GM18517 (cell line): ENCODE results near the gene UBXN11.
"Not testable (repeated sequence)": the region's sequence is repeated elsewhere in the genome, so short reads cannot be mapped to it uniquely, and the experiment has no call there.

Source experiments
- ATAC-seq: cut with Tn5 transposase; IDR thresholded peaks from one replicate; pipeline ENCODE4 v1.9.1; 2021; ENCODE audit warnings: mild to moderate bottlenecking, moderate library complexity; ENCODE audit not compliant: unreplicated experiment

The UBXN11 gene

GRCh38 chr1:26307966-26308899 lies 1.8 kb upstream of the UBXN11 start:
- ATAC-seq, result not testable (repeated sequence)

GRCh38 chr1:26307363-26307781 lies 936 bp upstream of the UBXN11 start:
- no peak for ATAC-seq

GRCh38 chr1:26305667-26306289 lies 658 bp downstream of the UBXN11 start:
- ATAC-seq, result peak; percentile 7

GRCh38 chr1:26302733-26303405 lies 3.6 kb downstream of the UBXN11 start:
- no peak for ATAC-seq

GRCh38 chr1:26300578-26301275 lies 5.7 kb downstream of the UBXN11 start:
- no peak for ATAC-seq

- no peak for ATAC-seq
These were observed 8.7 kb downstream of the UBXN11 start for GRCh38 chr1:26297791-26298124.

GRCh38 chr1:26297057-26297790 lies 9.2 kb downstream of the UBXN11 start:
- ATAC-seq, result no peak

- ATAC-seq, result no peak
These were observed 9.9 kb downstream of the UBXN11 start for GRCh38 chr1:26296340-26297056.

- ATAC-seq, result no peak
These were observed 11.0 kb downstream of the UBXN11 start for GRCh38 chr1:26295194-26296138.

GRCh38 chr1:26293911-26294463 lies 12.4 kb downstream of the UBXN11 start:
- no peak for ATAC-seq

GRCh38 chr1:26292735-26293134 lies 13.7 kb downstream of the UBXN11 start:
- not testable (repeated sequence) for ATAC-seq

- no peak for ATAC-seq
These were observed 14.5 kb downstream of the UBXN11 start for GRCh38 chr1:26291939-26292338.

GRCh38 chr1:26291433-26291832 lies 15.0 kb downstream of the UBXN11 start:
- ATAC-seq, result no peak

- ATAC-seq, result no peak
These were observed 15.6 kb downstream of the UBXN11 start for GRCh38 chr1:26290882-26291261.

GRCh38 chr1:26290122-26290881 lies 16.1 kb downstream of the UBXN11 start:
- no peak for ATAC-seq

GRCh38 chr1:26289158-26290059 lies 17.0 kb downstream of the UBXN11 start:
- ATAC-seq, result no peak
